GM19438 (cell line): ENCODE measurements around the gene PDK4.
"Not testable (repeated sequence)": the region's sequence is repeated elsewhere in the genome, so short reads cannot be mapped to it uniquely, and the experiment has no call there.

Source experiments
- ATAC-seq: cut with Tn5 transposase; IDR thresholded peaks from one replicate; pipeline ENCODE4 v1.9.1; 2021; ENCODE audit warnings: low read depth; ENCODE audit not compliant: unreplicated experiment

The PDK4 gene

DNA sequence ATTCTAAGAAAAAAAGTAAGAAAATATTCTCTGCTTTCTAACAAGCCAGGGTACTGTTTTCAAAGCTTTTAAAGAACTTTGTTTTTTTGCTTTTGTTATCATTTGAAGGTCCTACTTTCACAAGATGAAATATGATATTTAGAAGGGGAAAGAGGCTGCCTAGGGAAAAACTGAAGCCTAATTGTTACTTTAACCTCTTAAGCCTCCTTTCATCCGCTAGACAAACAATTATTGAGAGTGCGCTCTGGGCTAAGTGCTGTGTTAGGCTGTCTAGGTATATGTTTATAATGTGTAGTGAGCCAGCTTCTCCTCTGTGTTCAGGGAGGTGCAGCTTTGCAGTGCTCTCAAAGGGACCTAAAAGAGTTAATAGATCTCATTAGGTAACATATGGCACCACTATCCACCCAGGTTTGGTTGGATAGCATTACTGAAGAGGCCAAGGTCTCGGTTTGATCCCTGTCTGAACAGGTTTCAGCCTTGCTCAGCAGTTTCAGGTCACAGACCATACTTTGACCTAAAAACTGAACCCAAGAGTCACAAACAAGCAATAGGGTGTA lies 17.9 kb downstream of the PDK4 start:
- no peak for ATAC-seq

DNA sequence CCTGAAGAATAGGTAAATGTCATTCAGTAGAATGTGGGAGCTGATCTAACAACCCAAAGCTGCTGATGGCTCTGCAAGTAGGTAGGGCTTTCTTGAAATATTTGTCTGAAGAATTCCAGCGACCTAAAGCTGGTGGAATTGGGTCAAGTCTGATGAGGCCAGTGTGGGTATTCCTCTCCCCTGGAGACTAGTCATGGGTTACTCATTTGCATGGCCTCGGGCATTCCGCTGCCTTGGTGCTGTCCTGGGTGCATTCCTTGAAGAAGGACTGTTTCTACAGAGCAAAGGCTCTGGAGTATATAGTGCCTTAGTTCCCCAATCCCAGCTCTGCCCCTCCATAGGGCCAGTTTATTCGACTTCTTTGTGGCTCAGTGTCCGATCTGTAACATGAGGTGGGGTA lies 19.2 kb downstream of the PDK4 start:
- no peak for ATAC-seq

DNA sequence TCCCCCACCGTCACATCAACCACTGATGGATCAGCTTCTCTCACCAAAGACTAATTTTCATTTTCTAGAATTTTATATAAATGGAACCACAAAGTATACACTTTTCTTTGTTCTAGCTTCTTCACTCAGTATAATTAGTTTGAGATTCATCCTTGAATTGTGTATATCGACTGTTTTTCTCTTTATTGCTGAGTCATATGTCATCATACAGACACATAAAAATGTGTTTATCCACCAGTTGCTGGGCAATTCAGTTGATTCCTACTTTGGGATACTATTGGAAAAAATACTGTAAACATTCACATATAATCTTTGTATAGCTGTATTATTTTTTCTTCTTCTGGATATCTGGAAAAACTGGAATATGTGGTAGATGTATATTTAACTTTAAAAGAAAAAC lies 26.6 kb downstream of the PDK4 start:
- no peak for ATAC-seq

DNA sequence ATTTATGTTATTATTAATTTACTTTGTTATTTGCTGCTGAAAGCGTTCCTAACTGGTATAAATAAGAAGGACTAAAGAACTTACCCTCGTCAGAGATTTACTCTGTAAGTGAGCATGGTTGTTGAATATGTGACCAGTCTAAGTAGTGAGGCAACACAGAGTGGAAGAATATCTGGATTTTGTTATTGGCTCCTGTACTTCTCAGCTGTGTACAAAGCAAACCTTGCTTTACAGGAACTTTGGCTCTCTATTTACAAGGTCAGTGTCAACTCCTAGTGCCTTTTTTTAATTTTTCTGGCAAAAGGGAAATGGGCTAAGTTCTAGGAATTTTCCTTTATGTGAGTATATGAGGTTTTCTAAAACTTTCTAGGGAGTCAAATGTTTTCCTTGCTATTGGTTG lies 35.6 kb downstream of the PDK4 start:
- no peak for ATAC-seq

DNA sequence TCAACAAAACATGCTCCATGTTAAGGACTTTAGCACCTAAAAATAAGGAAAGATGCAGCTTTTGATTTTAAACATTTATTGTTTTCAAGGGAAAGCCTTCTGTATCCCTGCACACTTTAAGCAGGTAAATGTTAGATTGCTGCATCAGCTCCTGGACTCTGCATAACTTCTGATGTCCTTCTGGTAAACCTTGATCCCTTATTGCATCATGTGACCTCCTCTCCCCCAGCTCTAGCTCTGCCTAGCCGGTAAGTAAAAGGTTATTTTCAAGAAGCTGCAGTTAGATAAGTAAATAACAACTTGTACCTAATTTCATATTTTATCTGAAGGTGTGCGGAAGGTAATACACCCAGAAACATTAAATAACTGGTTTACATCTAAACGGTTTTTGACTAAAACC lies 37.5 kb downstream of the PDK4 start:
- ATAC-seq: no peak

DNA sequence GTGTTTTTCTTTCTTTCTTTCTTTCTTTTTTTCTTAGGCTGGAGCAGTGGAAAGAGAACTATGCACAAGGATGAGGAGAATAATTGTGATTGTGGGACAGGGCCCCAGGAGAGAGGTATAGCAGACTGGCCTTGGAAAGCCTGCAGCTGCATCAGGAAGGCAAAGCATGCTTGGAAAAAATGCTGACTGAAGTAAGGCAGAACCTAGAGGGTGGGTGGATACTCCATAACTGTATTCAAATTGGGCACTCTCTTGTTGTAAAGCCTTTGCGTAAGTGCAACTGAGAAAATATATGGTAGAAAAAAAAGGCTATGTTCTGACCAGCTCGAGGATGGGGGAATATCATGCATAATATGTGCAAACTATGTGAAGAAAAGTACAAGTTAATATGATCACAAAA lies 39.5 kb downstream of the PDK4 start:
- ATAC-seq: no peak

DNA sequence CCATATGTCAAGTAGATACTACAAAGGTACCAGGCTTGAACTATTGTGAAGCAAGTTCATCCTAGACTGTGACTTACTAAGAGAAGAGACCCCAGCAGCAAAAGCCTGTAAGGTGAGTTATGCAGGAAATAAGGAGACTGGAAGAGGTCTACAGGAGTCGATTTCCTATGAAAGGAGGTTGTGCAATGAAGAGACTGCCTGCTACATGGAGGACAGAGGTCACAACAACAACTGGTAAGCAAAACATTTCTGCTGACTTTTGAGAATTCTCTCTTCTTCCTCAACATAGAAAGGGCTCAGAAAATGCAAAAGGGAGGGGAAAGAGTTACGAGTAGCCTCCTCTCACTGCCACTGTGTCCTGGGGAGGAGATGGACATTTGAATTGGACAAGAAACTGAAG lies 42.4 kb downstream of the PDK4 start:
- no peak for ATAC-seq

DNA sequence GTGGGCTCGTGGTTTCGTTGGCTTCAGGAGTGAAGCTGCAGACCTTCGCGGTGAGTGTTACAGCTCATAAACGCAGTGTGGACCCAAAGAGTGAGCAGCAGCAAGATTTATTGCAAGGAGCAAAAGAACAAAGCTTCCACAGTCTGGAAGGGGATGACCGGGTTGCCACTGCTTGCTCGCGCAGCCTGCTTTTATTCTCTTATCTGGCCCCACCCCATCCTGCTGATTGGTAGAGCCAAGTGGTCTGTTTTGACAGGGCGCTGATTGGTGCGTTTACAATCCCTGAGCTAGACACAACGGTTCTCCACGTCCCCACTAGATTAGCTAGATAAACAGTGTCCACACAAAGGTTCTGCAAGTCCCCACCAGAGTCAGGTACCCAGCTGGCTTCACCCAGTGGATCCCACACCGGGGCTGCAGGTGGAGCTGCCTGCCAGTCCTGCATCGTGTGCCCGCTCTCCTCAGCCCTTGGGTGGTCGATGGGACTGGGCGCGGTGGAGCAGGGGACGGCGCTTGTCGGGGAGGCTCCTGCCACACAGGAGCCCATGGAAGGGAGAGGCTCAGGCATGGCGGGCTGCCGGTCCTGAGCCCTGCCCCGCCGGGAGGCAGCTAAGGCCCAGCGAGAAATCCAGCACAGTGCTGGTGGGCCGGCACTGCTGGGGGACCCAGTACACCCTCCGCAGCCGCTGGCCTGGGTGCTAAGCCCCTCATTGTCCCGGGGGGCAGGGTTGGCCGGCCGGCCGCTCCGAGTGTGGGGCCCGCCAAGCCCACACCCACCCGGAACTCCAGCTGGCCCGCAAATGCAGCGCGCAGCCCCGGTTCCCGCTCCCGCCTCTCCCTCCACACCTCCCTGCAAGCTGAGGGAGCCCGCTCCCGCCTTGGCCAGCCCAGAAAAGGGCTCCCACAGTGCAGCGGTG lies 44.0 kb downstream of the PDK4 start:
- not testable (repeated sequence) for ATAC-seq

DNA sequence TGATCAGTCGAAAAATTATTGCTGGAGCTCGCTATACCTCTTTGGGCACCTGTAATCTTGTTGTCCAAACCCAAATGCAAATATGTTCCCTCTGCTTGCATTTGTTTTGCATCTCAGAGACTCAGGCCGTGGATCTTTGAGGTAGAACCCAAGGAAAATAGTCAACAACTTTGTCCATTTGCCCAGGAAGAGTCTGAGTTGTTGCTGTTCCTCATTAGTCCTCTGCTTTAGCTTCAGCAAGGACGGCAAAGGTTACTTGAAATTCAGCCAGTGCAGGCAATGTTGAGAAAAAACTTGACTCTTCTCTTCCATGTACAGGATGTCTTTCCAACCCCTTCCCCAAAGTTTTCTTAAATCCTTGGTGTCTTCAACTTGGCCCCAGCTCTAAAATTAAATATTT lies 45.8 kb downstream of the PDK4 start:
- ATAC-seq: no peak

DNA sequence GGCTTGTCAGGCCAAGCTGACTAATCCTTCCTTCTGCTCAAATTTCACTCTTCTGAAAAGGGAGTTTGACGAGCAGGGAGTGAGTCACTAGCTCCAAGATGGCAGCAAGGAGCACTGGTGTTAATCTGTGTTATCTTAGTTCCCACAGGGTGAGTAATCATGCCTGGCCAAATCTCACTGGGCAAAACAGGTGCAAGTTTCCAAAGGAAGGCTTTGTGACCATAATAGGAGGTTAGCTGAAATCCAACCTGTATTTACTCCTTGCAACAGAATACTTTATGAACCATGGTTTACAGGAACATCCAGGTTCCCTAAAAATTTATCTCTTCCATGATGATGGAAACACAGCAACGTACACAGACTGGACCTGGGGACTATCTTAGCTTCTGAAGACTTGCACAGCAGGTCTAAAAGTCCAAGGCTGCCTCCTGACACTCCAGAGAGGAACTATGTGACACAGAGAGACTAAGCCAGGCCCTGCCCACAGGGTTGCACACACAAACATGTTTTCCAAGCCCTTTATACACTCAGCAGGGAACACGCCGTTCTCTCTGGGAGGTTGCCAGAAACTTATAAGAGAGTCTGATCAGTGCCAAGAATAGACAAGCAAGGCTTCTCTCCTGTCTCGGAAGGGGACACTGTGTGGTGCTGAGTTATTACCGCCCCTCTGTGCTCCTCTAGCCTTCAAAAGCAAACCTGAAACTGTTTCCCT lies 46.3 kb downstream of the PDK4 start:
- ATAC-seq: no peak

DNA sequence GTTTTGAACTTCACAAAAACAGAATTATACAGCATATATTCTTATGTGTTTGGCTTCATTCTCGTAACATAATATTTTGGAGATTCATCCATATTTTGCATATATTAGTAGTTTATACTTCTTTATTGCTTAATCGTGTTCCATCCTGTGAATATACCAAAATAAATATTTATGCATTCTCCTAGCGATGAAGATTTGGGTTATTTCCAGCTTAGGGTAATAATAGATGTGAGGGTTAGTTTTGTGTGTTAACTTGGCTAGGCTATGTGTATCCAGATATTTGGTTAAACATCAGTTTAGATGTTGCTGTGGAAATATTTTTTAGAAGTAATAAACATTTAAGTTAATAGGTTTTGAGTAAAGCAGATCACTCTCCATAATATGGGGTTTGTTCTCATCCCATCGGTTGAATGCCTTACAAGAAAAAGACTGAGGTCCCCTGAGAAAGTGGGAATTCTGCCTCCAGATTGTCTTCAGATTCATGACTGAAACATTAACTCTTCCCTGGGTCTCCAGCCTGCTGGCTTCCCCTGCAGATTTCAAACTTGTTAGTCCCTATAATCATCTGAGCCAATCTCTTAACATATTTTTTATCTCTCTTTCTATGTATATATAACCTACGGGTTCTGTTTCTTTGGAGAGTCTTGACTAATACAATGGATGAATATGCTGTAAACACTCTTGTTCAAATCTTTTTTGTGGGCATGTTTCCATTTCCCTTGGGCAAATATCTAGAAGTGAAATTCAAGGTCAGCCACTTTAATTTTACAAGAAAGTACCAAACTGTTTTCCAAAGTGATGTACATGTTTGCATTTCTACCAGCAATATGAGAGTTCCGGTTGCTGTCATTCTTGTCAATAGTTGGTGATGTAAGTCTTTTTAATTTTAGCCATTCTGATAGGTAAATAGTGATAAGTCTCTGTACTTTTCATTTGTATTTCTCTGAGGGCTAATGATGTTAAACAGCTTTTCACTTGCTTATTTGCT lies 48.7 kb downstream of the PDK4 start:
- no peak for ATAC-seq

DNA sequence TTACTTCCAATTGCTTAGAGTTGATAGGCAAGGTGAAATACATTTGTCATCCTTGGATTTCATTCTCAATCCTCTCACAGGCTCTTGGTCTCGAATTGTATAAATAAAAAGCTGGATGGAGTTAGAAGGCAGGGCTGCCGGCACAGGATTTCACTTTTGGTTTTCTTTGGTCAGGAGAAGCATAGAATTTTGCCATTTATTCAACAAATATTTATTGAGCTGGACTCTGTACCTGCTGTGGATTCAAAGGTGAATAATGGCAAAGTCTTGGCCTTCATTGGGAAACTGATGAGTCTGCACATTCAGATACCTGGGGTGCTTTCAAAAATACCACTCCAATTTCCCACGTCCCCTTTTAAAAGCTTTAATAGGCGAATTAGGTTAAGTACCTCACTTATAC lies 49.7 kb downstream of the PDK4 start:
- ATAC-seq: no peak

DNA sequence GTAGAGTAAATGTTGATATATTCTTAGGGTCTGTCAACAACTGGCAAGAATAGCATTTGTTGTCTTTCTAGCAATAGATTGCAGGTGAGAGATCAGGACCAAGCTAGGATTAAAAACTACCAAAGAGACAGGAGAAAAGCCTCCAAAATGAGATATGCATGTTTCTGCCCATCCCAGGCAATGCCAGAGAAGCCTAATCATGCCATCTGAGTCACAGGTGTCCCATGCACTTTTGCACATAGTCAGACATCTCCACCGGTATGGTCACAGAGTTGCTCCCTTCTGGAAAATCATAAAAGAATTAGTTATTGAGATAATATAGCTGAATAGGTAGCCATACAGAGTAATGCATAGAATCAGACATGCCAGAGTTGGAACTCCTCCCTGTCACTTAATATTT lies 50.6 kb downstream of the PDK4 start:
- ATAC-seq: no peak

DNA sequence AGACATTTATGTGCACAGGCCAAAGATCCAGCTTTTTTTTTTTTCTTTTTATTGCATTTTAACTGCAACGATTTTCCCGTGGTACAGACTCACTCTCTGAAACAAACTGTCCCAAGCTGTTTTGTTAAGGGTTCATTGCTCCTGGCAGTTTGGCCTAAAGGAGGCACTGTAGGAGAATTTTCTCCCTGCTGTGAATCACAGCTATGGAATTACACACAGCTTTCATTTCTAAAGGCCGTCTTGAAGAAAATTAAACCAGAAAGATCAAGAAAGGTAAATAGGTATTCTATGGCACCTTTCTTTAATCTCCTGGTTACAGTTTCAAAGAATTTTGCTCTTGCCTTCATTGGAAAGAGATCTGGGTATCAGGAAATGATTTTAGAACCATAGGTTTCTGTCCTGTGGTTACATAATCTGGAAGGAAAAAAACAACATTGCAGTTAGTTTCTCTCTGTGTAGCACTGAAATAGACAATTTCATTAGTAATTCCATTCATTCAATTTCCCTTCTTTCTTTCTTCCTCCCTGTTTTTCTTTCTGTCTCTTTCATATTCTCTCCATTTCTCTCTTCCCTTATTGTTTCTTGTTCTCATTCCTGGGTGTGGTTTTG lies 51.2 kb downstream of the PDK4 start:
- no peak for ATAC-seq

DNA sequence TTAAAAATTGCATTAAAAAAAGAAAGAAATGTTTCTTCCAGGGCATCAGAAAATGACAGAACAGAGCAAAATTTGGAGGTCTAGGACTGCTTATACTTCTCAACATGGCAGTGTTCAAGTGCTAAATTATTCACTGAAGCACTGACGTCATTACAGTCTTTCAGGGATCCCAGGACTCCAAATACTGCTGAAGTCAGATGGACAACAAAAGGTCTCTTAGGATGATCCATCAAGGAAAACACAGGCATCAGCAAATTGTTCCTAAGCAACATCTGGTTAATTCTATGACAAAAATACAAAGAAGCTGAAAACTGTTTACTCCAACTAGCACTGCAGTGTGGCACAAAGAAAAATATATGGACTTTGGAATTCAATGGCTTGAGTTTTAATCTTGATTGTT lies 52.1 kb downstream of the PDK4 start:
- ATAC-seq: no peak

DNA sequence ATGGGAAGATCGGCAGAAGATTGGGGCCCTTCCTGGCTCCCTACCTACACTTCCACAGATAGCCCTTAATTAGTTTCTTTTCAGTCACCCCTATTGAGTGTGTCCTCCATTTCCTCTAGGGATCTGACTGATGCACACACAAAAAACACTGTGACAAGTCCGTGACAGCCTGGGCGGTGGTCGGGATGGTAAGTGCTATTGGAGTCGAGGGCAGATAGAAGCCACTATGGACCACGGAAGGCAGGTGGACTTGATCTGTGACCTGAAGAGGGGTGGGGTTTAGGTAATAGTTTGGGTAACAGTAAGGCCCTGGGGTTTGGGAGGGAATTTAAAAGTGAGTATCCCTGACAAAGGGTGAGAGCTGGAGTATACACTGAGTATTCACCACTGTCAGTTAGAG lies 53.0 kb downstream of the PDK4 start:
- ATAC-seq: no peak

DNA sequence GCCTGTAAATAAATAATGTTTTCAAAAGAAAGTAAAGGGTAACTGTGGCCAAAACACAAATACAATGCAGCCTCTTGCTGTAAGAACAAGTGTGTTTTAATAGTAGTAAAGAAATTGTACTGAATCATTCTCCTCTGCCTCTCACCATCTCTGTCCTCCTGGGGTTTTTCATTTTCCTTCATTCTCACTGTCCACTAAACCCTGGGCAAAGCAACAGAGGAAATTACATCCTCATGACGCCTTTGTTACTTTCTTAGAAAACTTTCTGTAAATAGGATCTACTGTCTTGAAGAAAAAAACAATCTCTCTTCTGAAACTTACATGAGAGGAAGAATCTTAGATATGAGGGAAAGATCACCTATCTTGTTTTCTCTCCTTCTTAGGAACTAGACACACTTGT lies 56.0 kb downstream of the PDK4 start:
- ATAC-seq: no peak

DNA sequence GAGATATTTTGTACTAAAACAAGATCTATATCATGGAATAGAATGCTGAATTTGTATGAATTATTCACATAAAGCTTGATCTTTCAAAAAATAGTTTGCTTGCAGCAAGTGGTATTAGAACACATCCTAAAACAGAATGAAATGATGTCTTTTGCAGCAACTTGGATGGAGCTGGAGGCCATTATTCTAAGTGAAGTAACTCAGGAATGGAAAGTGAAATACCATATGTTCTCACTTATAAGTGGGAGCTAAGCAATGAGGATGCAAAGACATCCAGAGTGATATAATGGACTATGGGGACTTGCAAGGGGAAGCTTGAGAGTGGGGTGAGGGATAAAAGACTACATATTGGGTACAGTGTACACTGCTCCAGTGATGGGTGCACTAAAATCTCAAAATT lies 56.9 kb downstream of the PDK4 start:
- ATAC-seq: no peak

DNA sequence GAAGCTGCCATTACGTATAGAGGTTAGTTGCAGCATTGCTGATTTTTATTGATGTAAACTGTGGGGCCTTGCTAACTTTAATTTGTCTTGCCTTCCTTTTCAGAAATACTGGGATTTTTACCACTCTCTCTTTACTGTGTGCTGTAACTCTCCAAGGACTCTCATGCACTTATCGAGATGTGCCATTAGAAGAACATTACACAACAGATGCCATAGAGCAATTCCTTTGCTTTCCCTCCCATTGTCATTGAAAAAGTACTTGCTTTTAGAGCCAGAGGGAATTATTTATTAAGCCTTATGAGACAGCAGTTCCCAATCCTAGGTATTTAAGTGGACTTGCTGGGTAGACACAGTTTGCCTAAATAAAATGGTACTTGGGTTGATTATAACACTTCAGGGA lies 58.8 kb downstream of the PDK4 start:
- ATAC-seq: no peak

DNA sequence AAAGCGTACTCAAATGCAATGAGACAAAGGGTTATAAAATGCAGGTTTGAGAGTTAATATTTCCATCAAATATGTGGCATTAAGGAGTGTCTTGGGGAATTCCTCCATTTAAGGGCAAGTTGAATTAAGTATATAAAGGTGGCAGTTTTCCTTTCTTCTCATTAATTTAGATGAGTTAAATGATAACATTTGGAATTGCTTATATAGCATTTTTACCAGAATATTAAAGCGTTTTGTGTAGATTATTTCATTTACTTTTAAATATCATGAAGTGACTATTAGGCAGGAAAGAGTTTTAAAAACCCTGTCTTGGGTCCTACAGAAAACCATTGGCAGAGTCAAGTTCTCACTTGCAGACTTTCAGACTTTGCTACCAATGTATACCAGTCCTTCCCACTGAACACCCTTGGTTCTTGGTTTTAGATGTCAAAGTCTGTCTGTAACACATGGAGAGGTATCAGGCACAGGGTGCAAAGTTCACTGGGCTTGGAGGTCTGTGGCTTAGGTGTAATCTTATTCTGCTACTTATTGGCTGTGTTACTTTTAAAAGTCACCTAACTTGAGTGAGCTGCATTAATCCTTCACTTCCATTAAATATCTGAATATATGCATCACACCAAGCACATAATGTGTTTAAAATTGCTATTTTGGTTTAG lies 59.5 kb downstream of the PDK4 start:
- ATAC-seq: no peak
